GM12801 (cell line): ENCODE data around the gene NOVA1.

Experiments used
- TF ChIP-seq, protein P1 (sequence below): IDR thresholded peaks from one replicate; pipeline ENCODE4 v1.5.1; 2011; ENCODE audit warnings: control low read depth; ENCODE audit not compliant: insufficient read length; ENCODE audit errors: extremely low read depth

Gene NOVA1

DNA sequence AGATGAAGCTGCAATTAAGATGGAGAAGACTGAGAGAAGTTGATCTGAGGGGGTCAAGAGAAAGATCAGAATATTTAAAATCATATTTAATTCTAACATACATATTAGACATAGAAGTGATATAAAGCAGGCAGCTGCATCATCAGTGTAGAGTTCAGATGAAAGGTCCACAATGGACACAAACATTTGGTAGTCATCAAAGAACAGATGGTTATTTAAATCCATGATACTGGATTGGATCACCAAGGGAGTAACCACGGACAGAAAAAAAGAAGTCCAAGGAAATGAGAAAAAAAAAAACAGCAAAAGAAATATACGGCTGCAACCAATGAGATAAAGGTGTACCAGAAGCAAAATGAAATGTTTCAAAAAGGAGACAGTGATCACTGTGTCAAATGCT is 20.1 kb downstream of the NOVA1 start:
- TF ChIP-seq, protein P1, sequence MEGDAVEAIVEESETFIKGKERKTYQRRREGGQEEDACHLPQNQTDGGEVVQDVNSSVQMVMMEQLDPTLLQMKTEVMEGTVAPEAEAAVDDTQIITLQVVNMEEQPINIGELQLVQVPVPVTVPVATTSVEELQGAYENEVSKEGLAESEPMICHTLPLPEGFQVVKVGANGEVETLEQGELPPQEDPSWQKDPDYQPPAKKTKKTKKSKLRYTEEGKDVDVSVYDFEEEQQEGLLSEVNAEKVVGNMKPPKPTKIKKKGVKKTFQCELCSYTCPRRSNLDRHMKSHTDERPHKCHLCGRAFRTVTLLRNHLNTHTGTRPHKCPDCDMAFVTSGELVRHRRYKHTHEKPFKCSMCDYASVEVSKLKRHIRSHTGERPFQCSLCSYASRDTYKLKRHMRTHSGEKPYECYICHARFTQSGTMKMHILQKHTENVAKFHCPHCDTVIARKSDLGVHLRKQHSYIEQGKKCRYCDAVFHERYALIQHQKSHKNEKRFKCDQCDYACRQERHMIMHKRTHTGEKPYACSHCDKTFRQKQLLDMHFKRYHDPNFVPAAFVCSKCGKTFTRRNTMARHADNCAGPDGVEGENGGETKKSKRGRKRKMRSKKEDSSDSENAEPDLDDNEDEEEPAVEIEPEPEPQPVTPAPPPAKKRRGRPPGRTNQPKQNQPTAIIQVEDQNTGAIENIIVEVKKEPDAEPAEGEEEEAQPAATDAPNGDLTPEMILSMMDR: no peak

- TF ChIP-seq, protein P1: no peak
These were observed 43.6 kb downstream of the NOVA1 start for GRCh38 chr14:26554069-26554772.

DNA sequence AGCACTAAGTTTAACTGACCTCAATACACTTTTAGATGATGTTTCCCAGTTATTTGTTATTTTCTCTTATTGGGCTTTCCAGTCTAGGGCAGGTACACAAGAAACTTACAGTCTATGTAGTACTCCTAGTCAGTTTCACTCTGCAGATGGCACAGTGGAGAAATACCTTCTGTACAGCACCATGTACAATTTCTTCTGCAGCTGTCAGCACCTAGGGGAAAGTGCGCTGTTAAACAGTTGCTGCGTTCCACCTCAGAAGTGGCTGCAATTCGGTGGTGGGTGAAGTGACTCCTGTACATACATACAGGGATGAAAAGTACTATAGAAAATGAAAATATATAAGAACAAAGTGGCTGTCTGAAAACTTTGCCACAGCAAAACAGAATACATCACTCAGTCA is 48.3 kb downstream of the NOVA1 start:
- TF ChIP-seq, protein P1: no peak

DNA sequence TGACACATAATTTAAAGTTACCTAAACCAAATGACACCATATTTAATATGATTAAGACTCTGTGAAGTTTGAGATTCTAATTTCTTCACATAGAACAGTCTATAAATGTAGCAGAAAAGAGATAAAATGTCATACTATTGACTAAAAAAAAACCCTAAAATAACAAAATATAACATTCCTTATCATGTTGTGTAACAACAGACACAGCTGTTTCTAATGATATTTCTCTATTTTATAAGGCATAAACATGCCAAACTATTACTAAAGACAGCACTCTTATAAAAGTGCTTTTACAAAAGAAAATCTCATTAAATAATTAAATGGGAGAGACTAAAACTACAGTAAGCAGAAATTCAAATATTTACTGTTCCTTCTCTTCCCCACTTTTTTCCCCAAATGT is 49.4 kb downstream of the NOVA1 start:
- TF ChIP-seq, protein P1: no peak

GRCh38 chr14:26538176-26538575 is 59.7 kb downstream of the NOVA1 start:
- TF ChIP-seq, protein P1: no peak

DNA sequence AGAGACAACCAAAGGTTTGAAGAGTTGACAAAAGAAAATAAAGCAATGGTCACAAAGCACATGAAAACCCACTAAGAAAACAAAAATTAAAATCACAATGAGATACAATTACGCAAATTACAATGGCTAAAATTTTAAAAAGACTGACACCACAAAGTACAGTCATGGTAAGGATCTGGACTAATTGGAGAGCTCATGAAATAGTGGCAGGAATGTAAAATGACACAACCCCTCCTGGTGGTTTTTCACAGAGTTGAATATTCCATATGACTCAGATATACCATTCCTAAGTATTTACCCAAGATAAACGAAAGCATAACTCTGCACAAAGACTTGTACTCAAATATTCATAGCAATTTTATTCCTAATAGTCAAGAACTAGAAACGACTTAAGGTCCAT is 65.9 kb downstream of the NOVA1 start:
- TF ChIP-seq, protein P1: no peak

GRCh38 chr14:26528415-26529182 is 69.2 kb downstream of the NOVA1 start:
- TF ChIP-seq, protein P1: no peak
